CD1c-positive myeloid dendritic cell (primary cell): ENCODE measurements around the gene THEMIS.

Experiments used
- DNase-seq: peaks from one replicate; pipeline ENCODE4 v3.0.0-alpha.2; 2016; ENCODE audit errors: extremely low spot score

The THEMIS gene

DNA sequence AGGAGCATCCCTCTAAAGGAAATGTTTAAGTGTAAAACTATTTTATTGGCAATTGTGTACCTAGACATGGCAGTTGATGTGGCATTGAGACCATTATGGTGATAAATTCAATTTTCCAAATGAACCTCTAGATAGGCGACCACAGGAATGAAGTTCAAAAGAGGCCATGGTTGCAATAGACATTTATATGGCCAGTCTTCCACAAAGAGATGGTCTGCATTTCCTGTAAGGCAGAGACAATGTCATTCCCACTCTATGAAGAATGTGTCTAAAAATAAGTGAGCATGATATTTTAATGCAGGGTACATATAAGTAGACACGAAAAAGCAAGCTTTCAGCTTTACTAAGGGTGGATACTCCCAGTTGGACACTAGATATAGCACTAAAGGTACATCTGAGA lies 40.9 kb downstream of the THEMIS start:
- DNase-seq = no peak

DNA sequence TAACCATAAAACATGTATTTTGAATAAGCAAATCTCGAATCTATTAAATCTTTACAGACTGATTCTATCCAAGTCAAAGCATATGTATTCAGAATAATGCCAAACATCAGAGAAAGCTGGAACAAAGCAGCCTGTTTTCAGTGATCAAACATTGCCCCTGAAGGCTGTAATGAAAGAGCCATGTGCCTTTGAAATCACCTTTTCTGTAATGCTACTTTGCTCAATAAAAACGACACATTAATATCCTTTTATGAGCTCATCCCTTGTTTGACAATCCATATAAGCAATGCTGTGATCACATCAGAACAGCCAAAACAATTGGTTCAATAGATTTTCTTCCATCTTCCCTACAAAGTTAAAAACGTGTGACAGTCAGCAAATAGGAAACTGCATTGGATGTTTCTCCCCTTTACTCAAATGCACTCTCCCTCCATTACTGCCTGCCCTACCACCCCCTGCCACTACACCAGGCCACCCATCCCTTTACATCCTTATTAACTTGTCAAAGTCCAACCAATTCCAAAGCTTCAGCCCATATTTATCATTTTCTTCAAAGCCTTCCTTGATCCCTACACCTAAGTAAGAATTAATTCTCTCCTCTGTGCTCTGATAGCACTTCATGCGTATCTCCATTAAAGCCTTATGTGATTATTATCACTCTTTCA lies 42.0 kb downstream of the THEMIS start:
- no peak for DNase-seq

- DNase-seq = no peak
These were observed 43.7 kb downstream of the THEMIS start for GRCh38 chr6:127857051-127857637.

- peak; percentile 9 for DNase-seq
These were observed 45.2 kb downstream of the THEMIS start for GRCh38 chr6:127855542-127856159.

DNA sequence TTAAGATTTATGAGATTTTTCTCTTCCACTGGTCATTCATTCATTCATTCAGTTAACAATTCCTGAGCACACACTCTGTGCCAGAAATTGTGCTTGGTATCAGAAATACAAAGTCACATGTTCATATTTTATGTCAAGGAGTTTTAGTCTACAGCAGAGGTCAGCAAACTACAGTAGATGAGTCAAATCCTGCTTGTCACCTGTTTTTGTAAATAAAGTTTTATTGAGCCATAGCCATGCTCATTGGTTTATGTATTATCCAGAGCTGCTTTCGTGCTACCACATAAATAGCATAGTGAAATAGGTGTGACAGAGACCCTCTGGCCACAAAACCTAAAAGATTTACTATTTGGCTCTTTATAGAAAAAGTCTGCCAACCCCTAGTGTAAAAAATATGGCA lies 46.8 kb downstream of the THEMIS start:
- no peak for DNase-seq

- no peak for DNase-seq
These were observed 49.7 kb downstream of the THEMIS start for GRCh38 chr6:127851197-127851596.

DNA sequence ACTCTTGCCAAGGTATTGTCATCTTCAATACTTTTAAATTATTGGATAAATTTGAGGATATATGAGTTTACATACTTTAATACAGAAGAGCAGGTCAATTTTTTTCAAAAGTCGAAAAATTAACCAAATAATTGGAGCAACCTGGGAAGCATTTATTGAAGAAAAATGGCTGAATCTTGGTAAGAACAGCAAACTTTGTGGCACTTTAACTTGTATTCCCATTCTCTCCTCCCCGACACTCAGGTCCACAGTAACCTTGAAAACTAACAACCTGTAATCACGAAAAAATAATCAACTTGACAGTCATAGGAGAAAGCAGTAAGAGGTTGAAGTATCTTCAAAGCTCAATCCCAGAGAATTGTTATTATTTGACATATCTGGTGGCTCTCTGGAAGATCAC lies 55.6 kb downstream of the THEMIS start:
- DNase-seq = no peak

GRCh38 chr6:127844529-127844928 lies 56.3 kb downstream of the THEMIS start:
- no peak for DNase-seq

DNA sequence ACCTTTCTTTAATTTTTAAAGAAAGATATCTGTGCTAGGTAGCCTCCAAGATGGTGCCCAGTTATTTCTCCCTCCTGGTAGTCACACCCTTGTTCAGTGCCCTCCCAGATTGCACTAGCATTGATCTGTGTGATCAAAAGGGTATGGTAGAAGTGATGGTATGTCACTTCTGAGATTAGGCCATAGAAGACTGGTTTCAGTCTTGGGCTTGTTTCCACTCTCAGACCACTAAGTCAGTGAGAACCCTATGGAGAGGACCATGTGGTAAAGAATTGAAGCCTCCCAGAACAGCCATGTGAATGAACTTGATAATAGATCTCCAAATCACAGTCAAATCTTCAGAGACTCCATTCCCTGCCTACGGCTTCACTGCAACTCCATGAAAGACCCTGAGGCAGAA lies 57.3 kb downstream of the THEMIS start:
- no peak for DNase-seq

DNA sequence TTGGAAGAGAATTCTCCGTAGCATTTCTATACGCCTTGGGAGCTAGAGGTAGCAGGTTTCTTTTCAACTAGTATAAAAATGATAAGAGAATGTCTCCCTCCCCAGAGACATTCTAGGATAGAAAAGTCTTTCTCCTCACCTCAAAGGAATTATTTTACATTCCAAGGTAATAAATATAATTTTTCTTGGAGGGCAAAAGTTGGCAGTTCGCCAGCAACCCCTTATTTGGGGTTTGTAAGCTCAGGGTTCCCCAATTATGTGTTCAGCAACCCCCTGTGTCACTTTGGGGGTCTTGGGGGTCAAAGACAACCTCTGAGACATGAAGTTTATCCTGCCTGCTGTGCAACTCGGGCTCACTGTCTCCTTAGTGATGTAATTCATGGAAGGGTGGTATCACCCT lies 58.3 kb downstream of the THEMIS start:
- no peak for DNase-seq

DNA sequence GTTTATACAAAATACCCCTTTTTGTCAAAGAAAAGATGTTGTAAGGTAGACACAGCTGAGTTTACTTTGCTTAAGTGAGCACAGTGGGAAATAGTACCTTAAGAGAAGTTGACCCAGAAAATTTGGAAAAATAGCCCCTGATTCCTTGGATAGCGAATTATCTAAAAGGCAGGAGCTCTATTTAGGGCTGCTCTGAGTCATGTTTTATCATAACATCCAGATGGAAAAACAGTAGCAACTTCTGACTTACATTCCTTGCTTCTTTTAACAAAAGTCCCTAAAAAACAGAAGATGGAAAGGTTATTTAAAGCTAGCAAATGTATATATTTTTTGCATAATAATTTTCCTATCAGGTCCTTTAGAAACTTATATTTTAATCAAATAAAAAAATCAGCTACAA lies 59.0 kb downstream of the THEMIS start:
- no peak for DNase-seq

DNA sequence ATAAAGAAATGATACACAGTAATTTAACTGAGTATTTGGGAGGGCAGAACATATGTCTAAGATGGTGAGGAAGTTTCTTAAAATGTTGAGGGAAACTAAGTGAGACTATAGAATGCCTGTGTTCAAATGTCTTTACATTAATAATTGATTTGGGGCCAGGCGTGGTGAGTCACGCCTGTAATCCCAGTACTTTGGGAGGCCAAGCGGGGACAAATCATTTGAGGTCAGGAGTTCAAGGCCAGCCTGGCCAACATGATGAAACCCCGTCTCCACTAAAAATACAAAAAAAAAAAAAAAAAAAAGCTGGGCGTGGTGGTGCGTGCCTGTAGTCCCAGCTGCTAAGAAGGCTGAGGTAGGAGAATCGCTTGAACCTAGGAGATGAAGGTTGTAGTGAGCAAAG lies 66.7 kb downstream of the THEMIS start:
- DNase-seq = no peak

DNA sequence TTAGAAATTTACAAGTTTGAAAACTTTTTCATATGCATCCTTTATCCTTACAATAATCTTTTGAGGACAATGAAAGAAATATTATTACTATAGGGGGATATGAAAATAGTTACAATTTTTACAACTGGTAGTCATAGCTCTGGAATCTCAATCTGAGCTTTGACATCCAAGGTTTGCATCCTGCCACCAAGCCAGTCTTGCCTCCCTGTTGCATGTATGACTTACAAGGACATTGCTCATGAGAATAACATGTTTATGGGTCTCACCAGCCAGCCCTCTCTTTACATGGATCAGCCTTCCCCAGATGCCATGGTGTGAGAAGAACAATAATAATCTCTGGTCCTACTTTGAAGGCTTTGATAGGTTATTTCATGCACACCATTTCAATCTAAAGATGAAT lies 67.5 kb downstream of the THEMIS start:
- no peak for DNase-seq

DNA sequence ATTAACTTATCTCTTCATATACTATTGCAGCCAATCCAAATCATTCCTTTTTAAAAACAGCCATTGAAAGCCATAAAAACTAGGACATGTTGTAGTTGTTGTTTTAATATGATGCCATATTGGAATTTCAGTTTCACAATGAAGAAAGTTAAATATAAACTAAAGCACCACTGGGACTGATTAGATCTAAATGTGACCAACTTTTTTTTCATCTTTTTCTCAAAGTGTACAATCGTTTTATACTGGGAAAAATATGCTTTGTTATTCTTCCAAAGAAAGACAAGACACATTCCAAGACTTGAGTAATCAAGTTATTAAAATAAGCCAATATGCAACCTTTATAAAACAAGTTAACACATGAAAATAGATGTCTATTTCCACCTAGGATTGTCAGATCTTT lies 68.5 kb downstream of the THEMIS start:
- DNase-seq = no peak

DNA sequence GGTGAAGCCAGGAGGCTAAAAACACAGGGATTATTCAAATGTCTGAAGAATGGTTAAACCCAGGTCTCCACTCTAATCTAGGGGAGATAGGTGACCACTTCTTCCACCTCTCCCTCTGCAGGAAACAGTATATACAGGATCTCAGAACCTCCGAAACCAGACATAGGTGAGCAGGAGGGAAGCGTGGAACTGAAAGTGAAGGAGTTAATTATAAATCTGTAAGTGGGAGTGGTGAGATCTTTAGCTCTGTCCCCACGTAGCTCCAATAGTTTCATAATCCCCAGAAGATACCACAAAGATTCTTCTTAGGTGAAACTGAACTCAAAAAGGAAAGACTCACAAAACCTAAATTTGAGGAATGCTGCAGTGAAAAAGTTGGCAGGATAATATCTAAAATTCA lies 76.8 kb downstream of the THEMIS start:
- no peak for DNase-seq

DNA sequence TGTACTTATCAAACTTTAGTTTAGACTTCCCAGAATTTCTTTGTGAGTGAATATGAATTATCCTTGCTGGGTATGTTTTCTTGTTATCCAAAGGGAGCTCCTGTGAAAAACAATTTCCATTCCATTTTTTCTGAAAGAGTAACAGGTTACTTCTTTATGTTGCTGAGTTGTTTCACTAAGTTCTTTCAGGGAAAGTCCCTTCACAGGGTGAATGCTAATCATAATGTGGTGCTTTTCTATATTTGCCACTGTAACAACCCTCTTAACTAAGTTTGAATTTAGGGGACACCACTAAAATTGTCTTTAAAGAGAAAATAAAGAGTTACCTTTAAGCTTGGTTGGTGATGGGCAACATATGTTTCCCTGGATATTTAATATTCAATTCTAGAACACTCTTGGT lies 79.4 kb downstream of the THEMIS start:
- DNase-seq = no peak

GRCh38 chr6:127818149-127818548 lies 82.7 kb downstream of the THEMIS start:
- DNase-seq = no peak

GRCh38 chr6:127816643-127817042 lies 84.2 kb downstream of the THEMIS start:
- no peak for DNase-seq

DNA sequence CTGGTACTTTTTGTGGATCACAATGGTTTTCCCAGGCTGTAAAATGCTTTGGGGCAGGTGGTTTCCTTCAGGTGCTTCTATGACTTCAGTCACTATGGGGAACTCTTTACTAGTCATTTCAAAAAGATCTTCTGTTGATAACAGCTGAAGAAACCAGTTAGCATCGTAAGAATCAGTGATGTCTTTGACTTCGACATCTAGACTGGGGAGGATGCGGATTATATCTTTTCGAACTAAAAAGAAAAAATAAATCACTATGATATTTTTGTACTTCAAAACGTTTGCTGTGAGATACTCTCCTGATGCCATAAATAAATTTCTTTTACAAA lies 87.2 kb downstream of the THEMIS start:
- DNase-seq = no peak

- DNase-seq = no peak
These were observed 87.7 kb downstream of the THEMIS start for GRCh38 chr6:127812985-127813698.

GRCh38 chr6:127811900-127812570 lies 88.8 kb downstream of the THEMIS start:
- DNase-seq = no peak

GRCh38 chr6:127807806-127808517 lies 92.9 kb downstream of the THEMIS start:
- DNase-seq = no peak
